Stimulated activated CD4-positive, alpha-beta T cell treated with anti-CD3 and anti-CD28 coated beads, Interleukin-2, amount 100 ng/mL, for 24 hours (primary cell): ENCODE data around the gene S100A7A.

Source experiments
- DNase-seq, 2 donors: peaks; one replicate each; pipeline ENCODE4 v3.0.0-alpha.2; 2020

The S100A7A gene

GRCh38 chr1:153465811-153466636 is 49.7 kb downstream of the S100A7A start:
- peak; percentile 75 to 82 for DNase-seq

- DNase-seq = no peak
Observed at GRCh38 chr1:153466908-153467307, 50.6 kb downstream of the S100A7A start.

- no peak for DNase-seq
Observed at GRCh38 chr1:153470707-153471106, 54.4 kb downstream of the S100A7A start.
